Thyroid gland (tissue), 4 donors: Measurements from ENCODE around the gene MYZAP. TPM values are rescaled to one million over a fixed set of nuclear protein-coding genes. Genes with fewer than 3 reads are reported as not detected.
A peak's percentile ranks its signal among the peaks of the same experiment; 100 is the strongest.

Experiments used
- DNase-seq, 2 donors: peaks; one replicate each; pipeline ENCODE4 v3.0.0-alpha.2; 2019
- H3K27ac ChIP-seq, 3 donors: fragments of 200-600 bp; sonication (generic); 1 replicate in 2 of 3; 2 replicates in 1 of 3; pipeline ENCODE4 v1.5.1; 2016 to 2019; ENCODE audit warnings: mild to moderate bottlenecking in 1 of 3, moderate library complexity in 1 of 3
- H3K27me3 ChIP-seq: fragments of 200-600 bp; sonication (generic); one replicate; pipeline ENCODE4 v1.5.1; 2019
- H3K36me3 ChIP-seq, 2 donors: fragments of 200-600 bp; sonication (generic); one replicate each; pipeline ENCODE4 v1.5.1; 2016 to 2019
- H3K4me1 ChIP-seq, 2 donors: fragments of 200-600 bp; sonication (generic); one replicate each; pipeline ENCODE4 v1.5.1; 2017 to 2019
- H3K4me3 ChIP-seq, 3 donors: fragments of 200-600 bp; sonication (generic); replicated peaks in 1 of 3; 1 replicate in 2 of 3; 2 replicates in 1 of 3; pipeline ENCODE4 v1.5.1; 2016; ENCODE audit warnings: mild to moderate bottlenecking in 1 of 3
- H3K9me3 ChIP-seq: fragments of 200-600 bp; sonication (generic); one replicate; pipeline ENCODE4 v1.5.1; 2017
- CTCF ChIP-seq, 6 experiments: fragments of 200-600 bp in 3 of 6; fragments of 450-650 bp in 3 of 6; sonication (generic) in 3 of 6; IDR thresholded peaks; one replicate each; pipeline ENCODE4 v1.5.1; 2016 to 2019; ENCODE audit warnings: antibody characterized with exemption in 6 of 6, mild to moderate bottlenecking in 2 of 6, inconsistent platforms in 1 of 6, moderate library complexity in 1 of 6
- POLR2A ChIP-seq, 2 donors: fragments of 450-650 bp; IDR thresholded peaks; one replicate each; pipeline ENCODE4 v1.6.1; 2017; ENCODE audit warnings: antibody characterized with exemption in 2 of 2, mild to moderate bottlenecking in 2 of 2, moderate library complexity in 1 of 2
- WGBS, 2 donors: methylation state at CpG; one replicate each; pipeline ENCODE4 v1.1.5; 2017; 5-methylcytosine and 5-hydroxymethylcytosine counted together
- intact Hi-C: fragments of 100-400 bp; cut with DNase I; formaldehyde crosslinking; loops from one replicate; pipeline ENCODE4 v1.15.1; 2023
- total RNA-seq, 4 donors: library from RNA; depleted of rRNA; stranded (reverse); fragments of >200 nt; gene quantifications; one replicate each; pipeline ENCODE4 v1.2.3, GENCODE V29; 2016

MYZAP gene
- total RNA-seq, 4 donors from 2014 or later: 3.2 to 20.7 (median 6.4) TPM

- Histone ChIP-seq H3K4me1 (peaks cover 5 to 11% of the 10 kb centered on the region in 2 donors), H3K9me3 (no peaks in the 10 kb centered on the region), H3K27ac (no peak overlapping the region), H3K27me3 (no peaks in the 10 kb centered on the region), H3K36me3 (no peaks in the 10 kb centered on the region), H3K4me3 (no peak overlapping the region)
- TF ChIP-seq POLR2A (IDR thresholded peaks at IDR 0.05): no peak
- no peak for TF ChIP-seq CTCF (IDR thresholded peaks at IDR 0.05)
- no peak for DNase-seq
- WGBS, 2 donors: 87 to 92% methylated on average over 3 of the region's 3 CpGs
- intact Hi-C loops: no loop called here
These were observed 64.7 kb downstream of the MYZAP start for GRCh38 chr15:57656434-57656833.

DNA sequence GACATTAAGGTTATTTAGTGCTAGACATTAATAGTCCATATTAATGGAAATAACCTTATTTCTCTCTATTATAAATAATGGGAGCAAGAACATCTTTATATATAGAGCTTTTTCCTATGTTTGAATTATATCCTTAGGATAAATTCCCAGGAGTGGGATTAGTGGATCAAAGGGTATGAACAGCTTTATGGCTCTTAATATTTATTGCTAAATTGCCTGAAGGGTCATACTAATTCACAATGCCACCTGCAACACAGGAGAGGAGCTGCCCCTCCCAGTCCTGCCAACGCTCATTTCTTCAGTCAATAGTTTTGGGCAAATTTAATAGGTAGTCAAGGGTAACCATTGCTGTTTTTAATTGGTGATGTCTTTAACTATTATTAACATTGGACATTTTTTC, 65.9 kb downstream of the MYZAP start:
- Histone ChIP-seq H3K27ac (no peak overlapping the region), H3K9me3 (no peaks in the 10 kb centered on the region), H3K4me3 (no peak overlapping the region), H3K36me3 (no peaks in the 10 kb centered on the region), H3K4me1 (peaks cover 5 to 11% of the 10 kb centered on the region in 2 donors), H3K27me3 (no peaks in the 10 kb centered on the region)
- TF ChIP-seq CTCF (IDR thresholded peaks at IDR 0.05): no peak
- no peak for TF ChIP-seq POLR2A (IDR thresholded peaks at IDR 0.05)
- WGBS, 2 donors: 92 to 93% methylated on average over 1 of the region's 1 CpG
- intact Hi-C loops: no loop called here
- no peak for DNase-seq

- Histone ChIP-seq H3K36me3 (no peaks in the 10 kb centered on the region), H3K27me3 (no peaks in the 10 kb centered on the region), H3K4me3 (no peak overlapping the region), H3K4me1 (peaks cover 0 to 2% of the 10 kb centered on the region in 2 donors), H3K9me3 (no peaks in the 10 kb centered on the region), H3K27ac (no peak overlapping the region)
- TF ChIP-seq CTCF (IDR thresholded peaks at IDR 0.05) (no peak), POLR2A (IDR thresholded peaks at IDR 0.05) (no peak)
- intact Hi-C loops: loop anchor here (5.0 kb wide), 1 partner anchor 200 kb away; no protein-coding TSS in a partner anchor
- DNase-seq: peak; percentile 11 to 16
- WGBS, 2 donors: 66 to 69% methylated on average over 3 of the region's 3 CpGs
These were observed 70.5 kb downstream of the MYZAP start for GRCh38 chr15:57662091-57662744.

DNA sequence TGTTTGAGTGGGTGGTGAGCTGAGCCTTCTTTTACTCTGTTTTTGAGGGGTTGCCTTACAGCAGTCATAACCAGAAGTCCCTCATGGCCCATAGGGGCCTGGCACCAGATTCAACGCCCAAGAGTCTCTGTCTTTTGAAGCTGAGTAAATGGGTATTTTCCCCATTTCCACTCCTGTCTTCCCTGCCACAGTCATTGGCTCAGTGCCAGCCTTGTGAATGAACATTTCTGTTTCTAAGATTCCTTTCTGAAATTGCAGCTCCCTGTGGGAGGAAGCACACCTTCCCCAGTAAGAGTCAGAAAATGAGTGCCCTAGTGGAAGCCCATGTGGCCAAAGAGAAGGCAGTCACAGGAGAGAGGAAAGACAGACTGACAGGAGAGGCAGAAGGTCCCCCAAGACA, 71.1 kb downstream of the MYZAP start:
- no peak overlapping the region for H3K27ac ChIP-seq
- H3K9me3 ChIP-seq: no peaks in the 10 kb centered on the region
- DNase-seq: peak; percentile 48 to 60
- no peaks in the 10 kb centered on the region for H3K36me3 ChIP-seq
- no peak overlapping the region for H3K4me3 ChIP-seq
- TF ChIP-seq POLR2A (IDR thresholded peaks at IDR 0.05): no peak
- TF ChIP-seq CTCF (IDR thresholded peaks at IDR 0.05): no peak
- intact Hi-C loops: loop anchor here (5.0 kb wide), 1 partner anchor 199 kb away; no protein-coding TSS in a partner anchor
- no peaks in the 10 kb centered on the region for H3K27me3 ChIP-seq
- peaks cover 0 to 2% of the 10 kb centered on the region in 2 donors for H3K4me1 ChIP-seq
- WGBS, 2 donors: 80 to 91% methylated on average over 1 of the region's 1 CpG

GRCh38 chr15:57663262-57663661, 71.6 kb downstream of the MYZAP start:
- Histone ChIP-seq H3K4me1 (peaks cover 0 to 2% of the 10 kb centered on the region in 2 donors), H3K9me3 (no peaks in the 10 kb centered on the region), H3K27ac (no peak overlapping the region), H3K4me3 (no peak overlapping the region), H3K27me3 (no peaks in the 10 kb centered on the region), H3K36me3 (no peaks in the 10 kb centered on the region)
- 97 to 100% methylated on average over 2 of the region's 2 CpGs for WGBS, 2 donors
- intact Hi-C loops: loop anchor here (5.0 kb wide), 1 partner anchor 199 kb away; no protein-coding TSS in a partner anchor
- no peak for DNase-seq
- TF ChIP-seq POLR2A (IDR thresholded peaks at IDR 0.05): no peak
- TF ChIP-seq CTCF (IDR thresholded peaks at IDR 0.05): no peak
